ENCODE data around the gene BDKRB1.
"Not testable (repeated sequence)": the region's sequence is repeated elsewhere in the genome, so short reads cannot be mapped to it uniquely, and the experiment has no call there.

BDKRB1 gene

DNA sequence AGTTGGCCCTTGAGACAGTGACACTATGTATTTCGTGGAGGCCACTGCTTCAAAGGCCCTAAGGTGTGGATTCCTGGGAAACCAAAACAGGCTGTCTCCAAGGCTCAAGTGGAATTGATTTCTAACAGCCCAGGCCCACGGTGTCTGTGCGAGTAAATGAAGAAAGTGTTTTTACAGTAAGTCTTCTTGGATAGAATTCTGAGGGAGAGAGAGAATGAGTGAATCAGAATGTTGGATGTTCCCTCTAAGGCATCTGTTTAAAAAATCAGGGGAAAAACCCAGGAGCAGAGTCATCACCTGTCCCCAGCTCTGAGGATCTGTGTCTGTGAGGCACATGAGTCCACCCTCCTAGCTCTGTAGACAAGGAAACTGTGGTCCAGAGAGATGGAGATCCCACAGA is 22.3 kb upstream of the BDKRB1 start:
- no peak for DNase-seq (ENCODE audit: low read depth in 2 of 2)

DNA sequence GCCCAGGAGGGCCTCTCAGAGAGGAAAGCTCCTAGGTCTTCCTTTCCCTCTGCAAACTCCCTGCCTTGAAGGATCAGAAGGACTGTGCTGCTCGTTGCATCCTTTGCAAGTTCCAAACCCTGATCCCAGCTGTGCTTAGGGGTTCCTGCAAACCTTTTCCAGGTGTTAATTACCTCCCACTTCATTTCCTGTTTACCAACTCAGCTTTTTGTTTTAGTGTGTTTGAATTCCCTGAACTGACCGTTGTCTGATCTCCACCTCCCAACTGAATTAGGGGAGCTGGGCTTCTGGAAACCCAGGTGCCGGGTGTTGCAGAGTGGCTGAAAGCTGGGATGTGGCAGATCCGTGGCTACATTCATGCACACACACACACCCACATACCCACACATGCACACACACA is 20.6 kb upstream of the BDKRB1 start:
- no peak for DNase-seq (ENCODE audit: low read depth in 2 of 2)

DNA sequence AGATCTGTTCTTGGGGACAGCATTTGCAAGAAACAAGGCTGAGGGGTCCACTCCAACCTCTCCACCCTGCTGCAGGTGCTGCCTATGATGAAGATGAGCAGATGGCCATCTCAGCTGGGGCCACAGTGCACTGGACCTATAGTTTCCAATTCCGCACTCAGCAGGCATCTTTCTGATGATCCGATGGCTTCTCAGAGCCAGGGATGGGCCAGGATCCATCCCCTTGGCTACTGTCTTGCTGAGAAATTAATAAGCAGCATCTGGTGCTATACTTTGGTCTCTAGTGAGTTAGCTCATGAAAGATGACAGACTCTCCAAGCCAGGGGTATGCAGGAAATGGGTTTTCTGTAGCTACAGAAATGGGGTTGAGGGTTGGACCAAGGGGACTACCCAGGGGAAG is 18.4 kb upstream of the BDKRB1 start:
- no peak for DNase-seq (ENCODE audit: low read depth in 2 of 2)

DNA sequence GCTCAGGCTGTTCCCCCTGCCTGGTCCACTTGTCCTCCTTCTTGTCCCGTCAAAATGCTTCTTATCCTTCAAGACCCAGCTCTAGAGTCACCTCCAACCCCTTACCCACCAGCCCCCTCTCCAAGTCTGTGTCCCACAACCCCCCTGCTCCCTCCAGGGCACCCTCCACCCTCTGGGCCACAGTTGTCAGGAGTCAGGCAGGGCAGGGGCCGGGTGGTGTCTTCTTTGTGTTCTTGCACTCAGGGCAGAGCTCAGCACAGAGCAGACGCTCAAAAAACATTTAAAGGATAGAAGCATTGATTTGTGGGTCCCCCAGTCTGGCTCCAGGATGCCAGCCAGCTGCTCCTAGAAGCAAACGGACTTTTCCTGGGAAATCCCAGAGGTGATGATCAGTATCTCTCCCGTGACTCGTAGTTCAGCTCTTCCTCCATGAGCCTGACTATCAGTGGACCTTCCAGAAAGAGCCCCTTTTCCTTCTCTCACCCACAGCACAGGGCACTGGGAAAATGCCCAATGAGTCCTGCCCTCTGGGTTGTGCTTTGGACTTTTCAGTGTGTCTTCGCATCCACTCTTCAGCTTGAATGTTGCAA is 17.2 kb upstream of the BDKRB1 start:
- no peak for DNase-seq (ENCODE audit: low read depth in 2 of 2)

DNA sequence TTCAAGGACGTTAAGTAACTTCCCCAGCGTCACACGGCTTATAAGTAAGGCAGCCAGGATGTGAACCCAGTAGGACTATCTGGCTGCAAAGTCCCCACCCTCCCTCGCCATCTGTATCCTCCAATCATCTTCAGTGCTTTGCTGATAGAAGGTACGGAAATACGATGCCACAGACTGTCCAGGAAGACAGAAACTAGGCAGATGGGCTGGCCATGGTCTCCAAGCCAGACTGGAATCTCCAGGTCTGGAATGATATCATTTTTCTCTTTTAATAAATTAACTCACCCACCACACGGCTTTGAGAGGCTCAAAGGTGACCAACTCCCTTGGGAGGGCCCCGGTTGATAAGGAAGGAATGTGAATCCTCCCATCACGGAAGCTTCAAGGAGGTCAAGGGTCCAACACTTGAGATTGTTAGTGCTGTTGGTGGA is 16.3 kb upstream of the BDKRB1 start:
- DNase-seq (ENCODE audit: low read depth in 2 of 2) = no peak

DNA sequence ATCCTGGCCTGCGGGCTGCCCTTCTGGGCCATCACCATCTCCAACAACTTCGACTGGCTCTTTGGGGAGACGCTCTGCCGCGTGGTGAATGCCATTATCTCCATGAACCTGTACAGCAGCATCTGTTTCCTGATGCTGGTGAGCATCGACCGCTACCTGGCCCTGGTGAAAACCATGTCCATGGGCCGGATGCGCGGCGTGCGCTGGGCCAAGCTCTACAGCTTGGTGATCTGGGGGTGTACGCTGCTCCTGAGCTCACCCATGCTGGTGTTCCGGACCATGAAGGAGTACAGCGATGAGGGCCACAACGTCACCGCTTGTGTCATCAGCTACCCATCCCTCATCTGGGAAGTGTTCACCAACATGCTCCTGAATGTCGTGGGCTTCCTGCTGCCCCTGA is 15.4 kb upstream of the BDKRB1 start:
- no peak for DNase-seq (ENCODE audit: low read depth in 2 of 2)

DNA sequence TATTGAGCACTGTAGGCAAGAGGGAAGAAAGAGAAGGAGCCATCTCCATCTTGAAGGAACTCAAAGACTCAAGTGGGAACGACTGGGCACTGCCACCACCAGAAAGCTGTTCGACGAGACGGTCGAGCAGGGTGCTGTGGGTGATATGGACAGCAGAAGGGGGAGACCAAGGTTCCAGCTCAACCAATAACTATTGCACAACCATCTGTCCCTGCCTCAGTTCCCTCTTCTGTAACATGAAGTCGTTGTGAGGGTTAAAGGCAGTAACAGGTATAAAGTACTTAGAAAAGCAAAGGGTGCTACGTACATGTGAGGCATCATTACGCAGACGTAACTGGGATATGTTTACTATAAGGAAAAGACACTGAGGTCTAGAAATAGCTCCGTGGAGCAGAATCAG is 13.9 kb upstream of the BDKRB1 start:
- no peak for DNase-seq (ENCODE audit: low read depth in 2 of 2)

DNA sequence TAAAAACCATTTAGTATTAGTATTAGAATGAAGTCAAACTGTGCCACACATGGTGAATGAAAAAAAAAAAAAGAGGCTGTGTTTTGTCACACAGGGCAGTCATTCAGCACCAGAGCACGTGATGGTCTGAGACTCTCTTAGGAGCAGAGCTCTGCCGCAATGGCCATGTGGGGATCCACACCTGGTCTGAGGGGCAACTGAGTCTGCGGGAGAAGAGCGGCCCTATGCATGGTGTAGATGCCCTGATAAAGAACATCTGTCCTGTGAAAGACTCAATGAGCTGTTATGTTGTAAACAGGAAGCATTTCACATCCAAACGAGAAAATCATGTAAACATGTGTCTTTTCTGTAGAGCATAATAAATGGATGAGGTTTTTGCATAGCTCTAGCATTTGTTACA is 12.2 kb upstream of the BDKRB1 start:
- DNase-seq (ENCODE audit: low read depth in 2 of 2) = no peak

DNA sequence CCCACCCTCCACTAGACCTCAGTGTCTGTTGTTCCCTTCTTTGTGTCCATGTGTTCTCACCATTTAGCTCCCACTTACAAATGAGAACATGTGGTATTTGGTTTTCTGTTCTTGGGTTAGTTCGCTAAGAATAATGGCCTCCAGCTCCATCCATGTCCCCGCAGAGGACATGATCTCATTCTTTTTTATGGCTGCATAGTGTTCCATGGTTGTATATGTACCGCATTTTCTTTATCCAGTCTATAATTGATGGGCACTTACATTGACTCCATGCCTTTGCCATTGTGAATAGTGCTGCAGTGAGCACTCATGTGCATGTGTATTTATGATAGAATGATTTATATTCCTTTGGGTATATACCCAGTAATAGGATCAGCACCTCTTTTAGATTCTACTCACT is 10.9 kb upstream of the BDKRB1 start:
- DNase-seq (ENCODE audit: low read depth in 2 of 2) = not testable (repeated sequence)

DNA sequence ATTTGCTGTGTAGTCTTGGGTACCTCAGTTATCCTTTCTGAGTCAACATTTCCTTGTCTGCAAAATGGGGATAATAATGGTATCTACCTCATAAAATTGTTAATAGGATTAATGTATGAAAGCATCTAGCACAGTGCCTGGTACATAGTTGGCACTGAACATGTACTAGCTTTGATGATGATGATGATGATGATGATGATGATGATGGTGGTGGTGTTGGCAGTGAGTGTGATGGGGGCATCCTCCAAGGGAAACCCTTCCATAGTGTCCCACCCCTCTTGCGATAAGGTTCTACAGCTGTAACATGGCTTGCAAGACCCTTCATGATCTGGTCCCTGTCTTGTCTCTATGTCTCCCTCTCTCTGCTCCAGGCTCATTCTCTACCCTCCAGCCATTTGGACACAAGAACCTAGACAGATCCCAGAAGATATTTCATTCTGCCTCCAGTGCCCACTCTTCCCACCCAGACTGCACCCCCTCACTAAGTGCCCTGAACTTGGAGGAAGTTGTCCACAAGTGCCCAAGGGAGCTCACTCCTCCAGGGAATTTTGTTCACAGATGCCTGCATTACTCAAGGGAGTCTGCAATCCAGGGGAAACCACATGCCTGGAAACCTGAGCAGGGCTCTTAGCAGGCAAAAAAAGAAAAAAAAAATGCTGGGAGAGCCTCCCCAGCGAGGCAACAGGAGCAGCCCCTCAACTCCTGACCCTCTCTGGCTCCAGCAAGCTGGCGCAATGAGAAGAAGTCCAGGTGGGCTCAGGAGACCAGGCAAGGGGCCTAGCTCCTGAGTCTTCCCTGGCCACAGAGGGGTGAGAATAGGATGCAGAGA is 10.1 kb upstream of the BDKRB1 start:
- no peak for DNase-seq (ENCODE audit: low read depth in 2 of 2)

DNA sequence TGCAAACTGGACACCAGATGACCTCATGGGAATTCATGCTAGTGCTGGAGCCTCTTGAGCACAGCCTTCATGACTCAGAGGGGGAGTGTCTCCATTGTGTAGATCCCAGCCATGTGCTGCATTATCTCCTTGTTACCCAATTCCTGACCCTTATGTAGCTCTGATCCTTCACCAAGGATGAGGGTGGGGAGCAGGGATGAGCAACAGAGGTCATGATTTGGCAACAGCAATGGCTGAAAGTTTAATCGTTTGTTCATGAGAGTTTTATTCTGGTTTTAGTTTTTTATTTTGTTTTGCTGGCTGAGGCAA is 9.5 kb upstream of the BDKRB1 start:
- no peak for DNase-seq (ENCODE audit: low read depth in 2 of 2)

DNA sequence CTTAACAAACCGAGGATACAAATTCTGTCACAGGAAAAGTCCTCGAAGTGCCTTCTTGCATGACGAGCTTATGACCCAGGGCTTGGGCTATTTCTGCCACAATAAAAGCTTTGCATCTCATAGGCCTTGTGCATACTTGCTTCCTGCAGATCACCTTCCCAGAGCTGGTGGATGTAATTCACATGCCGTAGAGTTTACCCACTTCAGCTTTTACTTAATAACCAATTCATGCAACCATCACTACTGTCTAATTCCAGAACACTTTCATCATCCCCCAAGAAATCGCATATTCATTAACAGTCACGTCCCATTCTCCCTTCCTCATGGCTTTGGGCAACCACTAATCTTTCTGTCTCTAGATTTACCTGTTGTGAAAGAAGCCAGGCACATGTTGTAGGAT is 9.0 kb upstream of the BDKRB1 start:
- no peak for DNase-seq (ENCODE audit: low read depth in 2 of 2)

DNA sequence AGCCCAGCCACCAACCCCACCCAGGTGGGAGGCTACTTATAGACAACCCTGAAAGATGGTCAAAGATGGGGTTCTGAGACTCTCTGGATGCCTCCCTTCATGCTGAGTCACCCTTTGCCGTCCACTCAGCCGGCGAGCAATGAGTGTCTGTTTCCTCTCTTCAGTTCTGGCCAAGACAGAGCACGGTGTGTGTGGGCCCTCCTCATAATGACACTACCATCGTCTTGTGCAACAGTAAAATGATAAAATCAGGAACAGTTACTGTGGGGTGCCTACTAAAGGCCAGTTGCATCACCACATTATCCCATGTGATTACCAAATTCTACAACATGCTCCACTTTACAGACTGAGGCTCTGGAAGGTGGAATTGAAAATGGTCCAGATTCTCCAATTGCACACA is 7.0 kb upstream of the BDKRB1 start:
- DNase-seq (ENCODE audit: low read depth in 2 of 2) = no peak

DNA sequence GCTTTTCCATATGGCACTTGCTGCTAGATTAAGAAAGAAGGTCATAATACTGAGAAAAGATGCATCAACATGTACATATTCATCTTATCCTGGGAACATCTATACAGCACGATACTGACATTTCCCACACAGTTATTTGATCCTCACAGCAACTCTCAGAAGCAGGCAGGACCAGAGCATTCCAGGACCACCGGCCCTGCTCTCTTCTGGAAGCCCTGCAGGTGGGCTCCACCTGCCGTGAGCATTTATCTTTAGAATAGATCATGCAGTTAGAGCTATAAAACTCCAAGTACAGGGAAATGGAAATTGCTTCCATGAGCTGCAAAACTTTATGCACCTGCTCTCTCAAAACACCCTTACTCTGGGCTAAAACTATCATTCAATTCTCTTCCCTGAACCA is 5.5 kb upstream of the BDKRB1 start:
- no peak for DNase-seq (ENCODE audit: low read depth in 2 of 2)

DNA sequence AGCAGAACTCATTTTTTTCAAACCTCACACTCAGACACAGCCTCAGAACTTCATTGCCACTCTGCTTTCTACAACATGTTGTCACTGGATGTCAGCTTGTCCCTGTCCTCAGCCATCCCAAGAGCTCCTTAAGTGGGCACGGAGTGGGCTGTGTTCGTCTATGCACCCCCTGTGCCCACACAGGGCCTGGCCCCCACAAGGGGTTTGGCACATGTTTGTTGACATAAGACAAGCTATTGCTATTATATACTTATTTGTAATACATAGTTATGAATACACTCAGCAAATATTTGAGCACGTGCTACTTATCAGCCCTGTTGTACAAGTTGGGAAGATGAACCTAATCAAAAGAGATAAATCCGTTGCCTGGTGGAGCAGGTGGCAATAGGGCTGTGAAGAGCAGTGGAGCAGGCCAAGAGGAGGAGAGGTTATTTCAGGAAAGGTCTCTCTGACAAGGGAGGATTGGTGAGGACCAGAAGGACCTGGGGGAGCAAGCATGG is 4.3 kb upstream of the BDKRB1 start:
- no peak for DNase-seq (ENCODE audit: low read depth in 2 of 2)

DNA sequence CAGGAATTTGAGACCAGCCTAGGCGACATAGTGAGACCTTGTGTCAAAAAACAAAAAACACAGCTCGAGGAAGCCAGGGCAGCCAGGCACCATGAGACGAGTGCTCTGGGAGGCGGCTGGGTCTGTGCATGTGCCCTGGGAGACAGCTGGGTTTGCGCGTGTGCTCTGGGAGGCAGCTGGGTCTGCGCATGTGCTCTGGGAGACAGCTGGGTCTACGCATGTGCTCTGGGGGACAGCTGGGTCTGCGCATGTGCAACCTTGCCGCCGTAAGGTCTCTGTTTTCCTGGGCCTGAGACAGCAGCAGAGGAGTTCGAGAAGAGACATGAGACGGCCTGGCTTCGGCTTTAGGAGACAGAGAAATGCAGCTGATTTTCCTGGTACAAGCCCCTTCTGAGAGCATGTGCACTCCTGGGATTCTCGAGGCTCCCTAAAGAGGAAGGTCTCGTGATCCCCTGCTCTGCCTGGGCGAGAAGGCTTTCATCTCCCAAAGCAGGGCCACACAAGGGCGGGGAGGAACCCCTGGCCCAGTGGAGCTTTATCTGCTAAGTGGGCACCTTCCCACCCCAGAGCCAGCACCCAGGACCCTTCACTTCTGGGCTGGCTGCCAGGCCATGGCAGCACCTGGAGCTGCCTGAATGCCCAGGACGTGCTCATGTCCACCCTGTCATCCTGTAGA is 3.5 kb upstream of the BDKRB1 start:
- DNase-seq (ENCODE audit: low read depth in 2 of 2) = no peak

DNA sequence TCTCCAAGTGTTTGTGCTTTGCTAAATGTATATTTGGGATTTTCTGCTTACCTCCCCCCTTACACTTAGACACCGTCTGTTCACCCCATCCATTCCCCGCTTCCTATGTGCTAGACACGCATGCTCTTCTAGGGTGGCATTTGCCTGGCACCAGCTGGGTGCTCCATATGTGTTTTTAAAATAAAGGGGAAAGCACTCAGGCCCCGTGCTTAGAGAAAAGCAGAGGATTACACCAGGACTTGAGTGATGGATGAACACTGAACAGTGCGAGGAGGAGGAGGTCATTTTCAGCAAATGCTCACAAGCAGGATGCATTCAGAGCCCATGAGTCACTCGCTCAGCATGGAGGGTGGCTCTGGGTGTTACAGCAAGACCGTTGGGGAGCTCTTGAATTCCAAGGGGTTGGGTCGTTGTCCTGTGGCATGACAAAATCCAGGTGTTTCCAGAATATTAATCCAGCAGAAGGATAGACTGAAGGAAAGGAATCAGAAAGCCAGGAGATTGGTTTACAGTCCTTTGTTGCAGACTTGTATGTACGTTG is 2.9 kb upstream of the BDKRB1 start:
- DNase-seq (ENCODE audit: low read depth in 2 of 2) = no peak

DNA sequence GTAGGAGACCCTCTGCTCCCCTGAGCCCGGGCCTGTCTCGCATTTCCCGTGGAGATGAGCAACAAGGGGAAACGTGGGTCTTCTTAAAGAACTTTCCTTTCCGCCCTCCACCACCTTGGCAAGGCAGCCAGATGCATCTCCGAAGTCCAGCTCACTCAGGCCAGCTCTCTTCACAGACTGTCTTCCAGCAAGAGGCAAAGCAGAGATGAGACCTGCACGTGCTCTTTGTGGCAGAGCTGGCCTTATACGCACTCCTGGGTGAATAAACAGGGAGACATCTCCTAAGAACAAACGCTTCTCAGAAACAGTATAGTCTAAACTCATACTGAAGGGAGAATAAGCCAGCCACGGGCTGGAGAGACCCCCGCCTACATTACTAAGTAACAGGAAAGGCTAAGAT is 1.3 kb upstream of the BDKRB1 start:
- DNase-seq (ENCODE audit: low read depth in 2 of 2) = no peak

DNA sequence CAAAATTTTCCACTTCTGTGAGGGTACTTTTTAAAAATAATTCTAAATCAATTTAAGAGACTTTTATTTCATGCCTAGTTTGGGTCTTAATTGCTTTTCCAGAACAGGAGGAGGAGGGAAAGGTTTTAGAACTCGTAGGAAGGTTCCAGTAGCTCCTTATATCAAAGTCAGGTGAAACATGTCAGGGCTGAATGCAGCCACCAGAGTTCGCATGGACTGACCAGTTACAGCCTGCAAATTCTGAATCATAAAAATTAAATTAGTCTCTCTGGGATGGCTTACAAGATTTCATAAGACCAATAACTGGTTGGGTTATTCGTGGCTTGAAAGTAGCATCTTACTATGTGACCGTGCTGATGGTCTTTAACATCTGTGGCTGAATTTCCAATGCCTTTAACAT is 397 bp downstream of the BDKRB1 start:
- no peak for DNase-seq (ENCODE audit: low read depth in 2 of 2)

DNA sequence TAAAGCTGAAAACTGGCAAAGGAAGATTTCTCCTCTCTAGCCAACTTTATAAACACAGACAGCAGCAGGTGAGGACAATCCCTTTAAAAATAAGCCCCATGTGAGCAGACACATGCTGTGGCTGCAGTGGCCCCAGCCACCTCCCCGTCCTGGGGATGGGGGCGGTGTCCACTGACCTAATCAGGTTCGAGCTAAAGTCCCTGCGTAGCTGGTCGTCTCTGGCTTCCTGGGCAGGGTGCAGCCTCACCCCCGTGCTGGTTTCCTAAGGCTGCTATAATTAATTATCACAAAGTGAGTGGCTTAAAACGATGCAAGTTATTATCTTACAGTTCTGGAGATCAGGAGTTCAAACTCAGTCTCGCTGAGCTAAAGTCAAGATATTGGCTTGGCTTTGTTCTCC is 1.0 kb downstream of the BDKRB1 start:
- no peak for DNase-seq (ENCODE audit: low read depth in 2 of 2)

DNA sequence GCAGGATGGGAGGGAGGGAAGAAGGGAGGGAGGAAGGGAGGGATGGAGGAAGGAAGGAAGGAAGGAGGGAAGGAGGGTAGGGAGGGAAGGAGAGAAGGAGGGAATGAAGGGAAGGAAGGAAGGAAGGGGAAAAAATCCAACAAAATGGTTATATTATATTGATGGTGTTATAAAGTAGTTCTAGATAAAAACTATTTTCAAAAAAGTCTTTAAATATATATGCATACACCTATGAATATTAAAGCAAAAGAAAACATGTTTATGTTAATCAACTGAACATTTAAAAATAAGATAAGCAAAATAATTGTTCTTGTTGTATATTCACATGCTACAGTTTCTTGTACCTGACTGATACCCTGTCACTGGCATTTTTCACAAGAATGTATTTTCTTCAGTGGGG is 1.9 kb downstream of the BDKRB1 start:
- DNase-seq (ENCODE audit: low read depth in 2 of 2) = no peak

DNA sequence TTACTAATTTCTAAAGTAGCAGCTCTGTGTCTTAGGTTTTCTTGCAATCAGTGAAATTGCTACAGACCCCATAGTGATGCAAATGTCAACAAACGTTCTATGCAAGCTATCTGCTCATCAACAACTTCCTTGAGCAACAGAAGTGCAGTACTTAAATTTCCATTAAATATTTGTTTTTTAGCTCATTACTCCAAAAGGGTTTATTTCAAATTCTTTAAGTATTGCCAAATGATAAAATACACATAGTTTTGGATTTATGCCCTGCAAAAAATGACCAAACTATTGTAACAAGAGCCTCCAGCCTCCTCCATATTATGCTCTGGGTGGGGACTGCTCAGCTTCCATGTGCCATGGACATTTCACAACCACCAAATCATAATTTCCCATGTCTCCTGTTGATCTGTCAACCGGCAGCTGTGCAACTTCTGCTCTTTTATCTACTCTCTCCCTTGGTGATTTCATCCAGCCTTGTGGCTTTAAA is 4.4 kb downstream of the BDKRB1 start:
- no peak for DNase-seq (ENCODE audit: low read depth in 2 of 2)

DNA sequence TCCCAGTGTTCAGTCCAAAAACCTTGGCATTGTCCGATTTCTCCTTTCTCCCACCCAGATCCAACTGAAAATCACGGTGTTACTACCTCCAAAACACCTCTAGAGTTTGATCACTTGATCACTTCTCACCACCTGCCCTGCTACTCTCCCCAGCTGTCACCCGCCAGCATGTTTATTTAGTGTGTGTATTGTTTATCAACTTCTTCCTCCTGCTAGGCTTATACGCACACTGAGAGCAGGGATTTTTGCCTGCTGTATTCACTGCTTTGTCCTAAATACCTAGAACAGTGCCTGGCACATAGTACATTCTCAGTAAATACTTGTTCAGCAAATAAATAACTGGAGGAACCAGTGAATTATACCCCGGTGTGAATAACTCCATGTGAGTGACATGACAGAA is 5.0 kb downstream of the BDKRB1 start:
- no peak for DNase-seq (ENCODE audit: low read depth in 2 of 2)
